Kidney (tissue), 14 donors: ENCODE results near the gene MUSTN1. TPM values are rescaled to one million over a fixed set of nuclear protein-coding genes. Genes with fewer than 3 reads are reported as not detected.

Experiments used
- DNase-seq, 5 donors: peaks; one replicate each; pipeline ENCODE4 v3.0.0-alpha.2; 2013 to 2020
- FAIRE-seq: peaks from 2 replicates; lab custom pipeline; 2012; peaks lifted over from hg19 to GRCh38; lab: Jason Lieb, UNC
- H3K27ac ChIP-seq, 2 donors: one replicate each; pipeline ENCODE4 v1.7.0; 2013; ENCODE audit warnings: low read depth in 2 of 2, low read length in 2 of 2, inconsistent platforms in 1 of 2
- H3K27me3 ChIP-seq: one replicate; pipeline ENCODE4 v1.7.1; 2013; ENCODE audit warnings: low read length, inconsistent platforms; ENCODE audit not compliant: control insufficient read depth, insufficient read depth
- H3K36me3 ChIP-seq, 3 donors: one replicate each; pipeline versions ENCODE4 v1.7.0 to v1.7.1; 2013; ENCODE audit warnings: low read length in 3 of 3, control low read depth in 1 of 3, inconsistent platforms in 1 of 3; ENCODE audit not compliant: insufficient read depth in 3 of 3, control insufficient read depth in 2 of 3
- H3K4me1 ChIP-seq, 3 donors: one replicate each; pipeline versions ENCODE4 v1.7.0 to v1.7.1; 2013; ENCODE audit warnings: low read length in 3 of 3, inconsistent platforms in 1 of 3, low read depth in 1 of 3; ENCODE audit not compliant: control insufficient read depth in 2 of 3, insufficient read depth in 2 of 3
- H3K4me3 ChIP-seq, 3 donors: one replicate each; pipeline versions ENCODE4 v1.7.0 to v1.8.1; 2013; ENCODE audit warnings: low read length in 3 of 3, control low read depth in 1 of 3, inconsistent platforms in 1 of 3
- H3K9ac ChIP-seq, 3 donors: one replicate each; pipeline versions ENCODE4 v1.7.0 to v1.7.1; 2013; ENCODE audit warnings: low read length in 3 of 3, control low read depth in 1 of 3, inconsistent platforms in 1 of 3
- H3K9me3 ChIP-seq, 3 donors: one replicate each; pipeline versions ENCODE4 v1.7.0 to v1.7.1; 2013; ENCODE audit warnings: low read length in 3 of 3, control low read depth in 1 of 3, inconsistent platforms in 1 of 3; ENCODE audit not compliant: control insufficient read depth in 2 of 3, insufficient read depth in 1 of 3
- CTCF ChIP-seq: IDR thresholded peaks from 3 replicates; pipeline ENCODE4 v1.5.1; 2012; ENCODE audit warnings: mild to moderate bottlenecking, moderate library complexity, borderline replicate concordance; ENCODE audit not compliant: insufficient read depth; ENCODE audit errors: extremely low read depth
- intact Hi-C: fragments of 100-400 bp; cut with DNase I; formaldehyde crosslinking; loops from one replicate; pipeline ENCODE4 v1.11.1; 2022
- polyA plus RNA-seq: library from polyadenylated mRNA; stranded (reverse); fragments of 350-450 nt; fragmentation: Illumina TruSeq; extraction: RNeasy Lipid Tissue Mini Kit (QIAGEN cat#74804); gene quantifications from one replicate; pipeline ENCODE4 v1.2.3, GENCODE V29; 2014; ENCODE audit warnings: low read depth, low replicate concordance; ENCODE audit not compliant: insufficient read depth
- total RNA-seq: library from RNA; stranded (reverse); fragmentation: NEBNext Ultra II Directional; extraction: Animal tissue kit (Norgen Biotek cat#: 25700); gene quantifications from one replicate; pipeline ENCODE4 v1.2.1, GENCODE V29; 2021
- donor health status: control.
- donor health status: control.
- donor health status: control.
- donor health status: control.
- donor health status: control.
- donor health status: DM: yes; HTN: yes; CAD: no.
- donor health status: Normal renal cell carcinoma (clear cell type).

MUSTN1 gene
- total and polyA plus RNA-seq, 2 donors from 2014 or later, result 18.6 to 47.8 TPM

GRCh38 chr3:52879090-52879489, 44.3 kb upstream of the MUSTN1 start:
- no peak overlapping the region for H3K27ac ChIP-seq
- peaks cover 0 to 4% (median 0%) of the 10 kb centered on the region in 3 donors for H3K4me1 ChIP-seq
- no peak overlapping the region for H3K4me3 ChIP-seq
- no peaks in the 10 kb centered on the region for H3K9me3 ChIP-seq
- H3K36me3 ChIP-seq, result no peaks in the 10 kb centered on the region
- FAIRE-seq (no peak), DNase-seq (no peak)
- intact Hi-C loops, result no loop called here
- TF ChIP-seq CTCF, result no peak
- H3K9ac ChIP-seq, result no peak overlapping the region
- H3K27me3 ChIP-seq, result no peaks in the 10 kb centered on the region

GRCh38 chr3:52877085-52877484, 42.3 kb upstream of the MUSTN1 start:
- H3K4me3 ChIP-seq, result no peak overlapping the region
- no peaks in the 10 kb centered on the region for H3K36me3 ChIP-seq
- H3K27ac ChIP-seq, result no peak overlapping the region
- intact Hi-C loops, result no loop called here
- no peaks in the 10 kb centered on the region for H3K27me3 ChIP-seq
- FAIRE-seq, result no peak
- H3K9ac ChIP-seq, result no peak overlapping the region
- TF ChIP-seq CTCF, result no peak
- no peaks in the 10 kb centered on the region for H3K9me3 ChIP-seq
- no peak for DNase-seq
- peaks cover 0 to 4% (median 0%) of the 10 kb centered on the region in 3 donors for H3K4me1 ChIP-seq

- TF ChIP-seq CTCF, result no peak
- H3K27ac ChIP-seq, result no peak overlapping the region
- intact Hi-C loops, result no loop called here
- no peak overlapping the region for H3K9ac ChIP-seq
- no peak overlapping the region for H3K4me3 ChIP-seq
- no peak for DNase-seq
- FAIRE-seq, result no peak
- no peaks in the 10 kb centered on the region for H3K9me3 ChIP-seq
- H3K4me1 ChIP-seq, result peaks cover 0 to 4% (median 0%) of the 10 kb centered on the region in 3 donors
- no peaks in the 10 kb centered on the region for H3K36me3 ChIP-seq
- H3K27me3 ChIP-seq, result no peaks in the 10 kb centered on the region
These were observed 40.2 kb upstream of the MUSTN1 start for GRCh38 chr3:52874864-52875587.
